ENCODE data around the gene GRIK4.

GRIK4 gene

GRCh38 chr11:120899720-120900119 lies 388.2 kb downstream of the GRIK4 start:
- TF ChIP-seq, protein P1, sequence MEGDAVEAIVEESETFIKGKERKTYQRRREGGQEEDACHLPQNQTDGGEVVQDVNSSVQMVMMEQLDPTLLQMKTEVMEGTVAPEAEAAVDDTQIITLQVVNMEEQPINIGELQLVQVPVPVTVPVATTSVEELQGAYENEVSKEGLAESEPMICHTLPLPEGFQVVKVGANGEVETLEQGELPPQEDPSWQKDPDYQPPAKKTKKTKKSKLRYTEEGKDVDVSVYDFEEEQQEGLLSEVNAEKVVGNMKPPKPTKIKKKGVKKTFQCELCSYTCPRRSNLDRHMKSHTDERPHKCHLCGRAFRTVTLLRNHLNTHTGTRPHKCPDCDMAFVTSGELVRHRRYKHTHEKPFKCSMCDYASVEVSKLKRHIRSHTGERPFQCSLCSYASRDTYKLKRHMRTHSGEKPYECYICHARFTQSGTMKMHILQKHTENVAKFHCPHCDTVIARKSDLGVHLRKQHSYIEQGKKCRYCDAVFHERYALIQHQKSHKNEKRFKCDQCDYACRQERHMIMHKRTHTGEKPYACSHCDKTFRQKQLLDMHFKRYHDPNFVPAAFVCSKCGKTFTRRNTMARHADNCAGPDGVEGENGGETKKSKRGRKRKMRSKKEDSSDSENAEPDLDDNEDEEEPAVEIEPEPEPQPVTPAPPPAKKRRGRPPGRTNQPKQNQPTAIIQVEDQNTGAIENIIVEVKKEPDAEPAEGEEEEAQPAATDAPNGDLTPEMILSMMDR (conservative IDR thresholded peaks at IDR 0.05; ENCODE audit: low read depth, low read length): no peak
- H3K79me2 ChIP-seq (ENCODE audit: insufficient read depth, low read depth): no peaks in the 10 kb centered on the region
- H3K4me3 ChIP-seq (IDR thresholded peaks at IDR 0.05; ENCODE audit: insufficient read depth, low read depth, low read length): no peak overlapping the region
- no peak overlapping the region for H3K27ac ChIP-seq
- no peaks in the 10 kb centered on the region for H3K36me3 ChIP-seq (ENCODE audit: insufficient read depth)
- no peak overlapping the region for H2AFZ ChIP-seq (ENCODE audit: low read depth)
- H3K4me2 ChIP-seq: no peak overlapping the region
- H3K27me3 ChIP-seq (ENCODE audit: insufficient read depth, low read depth): no peaks in the 10 kb centered on the region
- H4K20me1 ChIP-seq (ENCODE audit: insufficient read depth): no peaks in the 10 kb centered on the region
- no peak overlapping the region for H3K9ac ChIP-seq
- no peaks in the 10 kb centered on the region for H3K4me1 ChIP-seq (ENCODE audit: low read depth, poor library complexity, severe bottlenecking)

DNA sequence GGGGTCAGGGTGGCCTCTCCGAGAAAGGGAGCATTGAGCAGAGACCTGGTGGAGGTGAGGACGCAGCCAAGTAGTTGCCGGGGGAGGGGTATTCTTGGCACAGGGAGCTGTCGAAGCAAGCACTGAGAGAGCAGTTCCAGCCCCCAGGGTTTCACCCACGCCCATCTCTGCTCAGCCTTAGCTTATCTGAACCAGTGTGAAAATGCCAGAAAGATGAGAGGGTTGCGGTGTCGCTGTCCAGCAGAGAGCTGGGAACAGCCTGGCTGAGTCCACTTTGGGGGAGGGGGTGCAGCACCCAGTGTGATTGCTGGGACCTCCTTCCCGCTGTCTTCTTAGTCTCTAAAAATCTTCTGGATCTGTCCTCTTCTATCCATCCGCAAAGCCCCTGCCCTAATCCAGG lies 389.1 kb downstream of the GRIK4 start:
- no peak overlapping the region for H3K4me3 ChIP-seq (IDR thresholded peaks at IDR 0.05; ENCODE audit: insufficient read depth, low read depth, low read length)
- no peaks in the 10 kb centered on the region for H3K79me2 ChIP-seq (ENCODE audit: insufficient read depth, low read depth)
- H2AFZ ChIP-seq (ENCODE audit: low read depth): no peak overlapping the region
- no peaks in the 10 kb centered on the region for H3K36me3 ChIP-seq (ENCODE audit: insufficient read depth)
- no peaks in the 10 kb centered on the region for H3K4me1 ChIP-seq (ENCODE audit: low read depth, poor library complexity, severe bottlenecking)
- H3K27ac ChIP-seq: no peak overlapping the region
- TF ChIP-seq, protein P1 (conservative IDR thresholded peaks at IDR 0.05; ENCODE audit: low read depth, low read length): no peak
- H3K9ac ChIP-seq: no peak overlapping the region
- no peaks in the 10 kb centered on the region for H3K27me3 ChIP-seq (ENCODE audit: insufficient read depth, low read depth)
- no peaks in the 10 kb centered on the region for H4K20me1 ChIP-seq (ENCODE audit: insufficient read depth)
- no peak overlapping the region for H3K4me2 ChIP-seq

- Histone ChIP-seq H4K20me1 (ENCODE audit: insufficient read depth) (no peaks in the 10 kb centered on the region), H2AFZ (ENCODE audit: low read depth) (no peak overlapping the region), H3K27ac (no peak overlapping the region), H3K79me2 (ENCODE audit: insufficient read depth, low read depth) (no peaks in the 10 kb centered on the region), H3K9ac (no peak overlapping the region), H3K4me3 (IDR thresholded peaks at IDR 0.05; ENCODE audit: insufficient read depth, low read depth, low read length) (no peak overlapping the region), H3K4me1 (ENCODE audit: low read depth, poor library complexity, severe bottlenecking) (no peaks in the 10 kb centered on the region), H3K27me3 (ENCODE audit: insufficient read depth, low read depth) (no peaks in the 10 kb centered on the region), H3K36me3 (ENCODE audit: insufficient read depth) (no peaks in the 10 kb centered on the region), H3K4me2 (no peak overlapping the region)
- TF ChIP-seq, protein P1 (conservative IDR thresholded peaks at IDR 0.05; ENCODE audit: low read depth, low read length): no peak
Observed at GRCh38 chr11:120903686-120904085, 392.1 kb downstream of the GRIK4 start.

DNA sequence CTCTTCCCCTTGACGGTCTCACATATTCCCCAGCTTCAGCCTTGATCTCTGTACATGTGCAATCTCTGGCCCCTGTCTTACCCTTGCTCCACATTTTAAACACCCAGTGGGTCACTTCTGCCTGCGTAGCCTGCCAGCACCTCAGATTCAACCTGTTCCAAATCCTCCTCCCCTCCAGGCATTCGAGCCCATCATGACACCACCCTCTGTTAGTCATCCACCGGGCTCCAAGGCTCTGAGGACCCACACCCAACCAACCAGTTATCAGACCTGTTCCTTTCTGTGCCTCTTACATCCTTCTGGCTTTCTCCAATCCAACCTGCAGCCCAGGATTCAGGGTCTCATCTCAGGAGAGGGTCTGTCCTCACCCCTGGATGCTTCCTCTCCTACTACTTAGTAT lies 392.6 kb downstream of the GRIK4 start:
- TF ChIP-seq, protein P1 (conservative IDR thresholded peaks at IDR 0.05; ENCODE audit: low read depth, low read length): no peak
- no peak overlapping the region for H3K27ac ChIP-seq

More for the DNA sequence above, 392.6 kb downstream of the GRIK4 start:
- H3K27me3 ChIP-seq (ENCODE audit: insufficient read depth, low read depth): no peaks in the 10 kb centered on the region
- H2AFZ ChIP-seq (ENCODE audit: low read depth): no peak overlapping the region
- H3K4me2 ChIP-seq: no peak overlapping the region
- H3K79me2 ChIP-seq (ENCODE audit: insufficient read depth, low read depth): no peaks in the 10 kb centered on the region
- H4K20me1 ChIP-seq (ENCODE audit: insufficient read depth): no peaks in the 10 kb centered on the region
- H3K9ac ChIP-seq: no peak overlapping the region
- no peak overlapping the region for H3K4me3 ChIP-seq (IDR thresholded peaks at IDR 0.05; ENCODE audit: insufficient read depth, low read depth, low read length)
- no peaks in the 10 kb centered on the region for H3K36me3 ChIP-seq (ENCODE audit: insufficient read depth)
- no peaks in the 10 kb centered on the region for H3K4me1 ChIP-seq (ENCODE audit: low read depth, poor library complexity, severe bottlenecking)
